KMS-11 (cell line): Measurements from ENCODE around the gene RPS6KA2.

Experiments
- H2AFZ ChIP-seq: fragments of 200-600 bp; sonication (generic); 2 replicates; pipeline ENCODE4 v1.6.1; 2016; ENCODE audit warnings: antibody characterized with exemption, mixed run types, low read depth
- H3K27ac ChIP-seq: fragments of 200-600 bp; sonication (generic); 2 replicates; pipeline ENCODE4 v1.6.1; 2016; ENCODE audit warnings: mild to moderate bottlenecking, mixed run types
- H3K27me3 ChIP-seq: fragments of 200-600 bp; sonication (generic); 2 replicates; pipeline ENCODE4 v1.6.1; 2017; ENCODE audit warnings: mild to moderate bottlenecking, low read depth, mixed run types, moderate library complexity; ENCODE audit not compliant: insufficient read depth
- H3K36me3 ChIP-seq: fragments of 200-600 bp; sonication (generic); 2 replicates; pipeline ENCODE4 v1.6.1; 2017; ENCODE audit warnings: mild to moderate bottlenecking, mixed run types; ENCODE audit not compliant: insufficient read depth
- H3K4me1 ChIP-seq: fragments of 200-600 bp; sonication (generic); 2 replicates; pipeline ENCODE4 v1.6.1; 2016; ENCODE audit warnings: mild to moderate bottlenecking, low read depth, mixed run types; ENCODE audit not compliant: poor library complexity, severe bottlenecking
- H3K4me2 ChIP-seq: fragments of 200-600 bp; sonication (generic); 2 replicates; pipeline ENCODE4 v1.7.0; 2016; ENCODE audit warnings: mild to moderate bottlenecking, mixed run types
- H3K4me3 ChIP-seq: fragments of 200-600 bp; sonication (generic); IDR thresholded peaks from 2 replicates; pipeline ENCODE4 v1.6.1; 2017; ENCODE audit warnings: low read depth, low read length, mixed read lengths; ENCODE audit not compliant: insufficient read depth
- H3K79me2 ChIP-seq: fragments of 200-600 bp; sonication (generic); 2 replicates; pipeline ENCODE4 v1.6.1; 2016; ENCODE audit warnings: low read depth, mixed run types; ENCODE audit not compliant: insufficient read depth
- H3K9ac ChIP-seq: fragments of 200-600 bp; sonication (generic); 2 replicates; pipeline ENCODE4 v1.6.1; 2016; ENCODE audit warnings: mild to moderate bottlenecking, mixed run types
- H4K20me1 ChIP-seq: fragments of 200-600 bp; sonication (generic); 2 replicates; pipeline ENCODE4 v1.6.1; 2016; ENCODE audit warnings: mild to moderate bottlenecking, mixed run types; ENCODE audit not compliant: insufficient read depth
- TF ChIP-seq, protein P1 (sequence below): fragments of 200-600 bp; sonication (generic); conservative IDR thresholded peaks from 2 replicates; pipeline ENCODE4 v1.6.1; 2017; ENCODE audit warnings: low read depth, mild to moderate bottlenecking, antibody characterized with exemption, low read length, moderate library complexity, mixed read lengths

RPS6KA2 gene

DNA sequence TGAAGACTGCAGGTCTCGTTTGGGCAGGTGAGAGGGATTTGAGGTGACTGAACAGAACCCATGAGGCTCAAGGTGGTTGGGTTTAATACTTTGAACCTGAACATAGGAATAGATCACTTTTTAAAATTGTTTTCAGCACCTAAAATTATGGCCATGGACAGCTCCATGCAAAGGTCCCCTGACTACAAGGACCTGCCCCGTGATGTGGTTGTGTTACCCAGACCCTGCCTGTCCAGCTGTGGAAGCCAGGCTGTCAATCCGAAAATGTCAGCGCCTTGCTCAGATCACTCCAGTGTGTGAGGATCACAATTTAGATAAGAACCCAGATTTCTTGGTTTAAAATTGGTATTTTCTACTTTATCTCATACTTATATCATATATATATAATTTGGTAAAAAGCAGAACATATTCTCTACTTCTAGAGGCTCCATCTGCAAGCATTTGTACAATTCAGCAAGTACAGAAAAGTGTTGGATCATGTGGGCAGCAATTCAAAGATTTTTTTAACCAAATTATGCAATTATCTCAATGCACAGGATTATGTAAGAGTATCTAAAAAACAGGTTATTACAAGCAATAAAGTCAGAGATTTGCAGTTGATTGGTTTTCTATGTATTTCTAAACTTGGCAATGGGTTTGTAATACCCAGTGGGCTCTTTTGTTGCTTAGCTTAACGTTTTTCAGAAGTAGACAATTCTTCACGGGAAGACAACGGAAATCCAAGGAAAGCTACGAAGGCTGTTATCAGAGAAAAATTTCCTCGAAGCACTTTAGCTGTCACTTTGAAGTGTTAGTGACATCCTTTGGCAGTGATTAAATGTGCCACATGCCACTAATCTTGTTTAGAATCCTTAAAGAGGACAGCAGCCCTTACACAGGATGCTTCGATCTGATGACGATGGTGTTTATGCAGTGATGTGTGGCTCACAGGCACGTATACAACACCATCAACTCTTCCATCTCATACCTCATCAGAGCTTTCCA lies 24.1 kb upstream of the RPS6KA2 start:
- H4K20me1 ChIP-seq: no peaks in the 10 kb centered on the region
- H3K27ac ChIP-seq: no peak overlapping the region
- H3K9ac ChIP-seq: no peak overlapping the region
- H3K4me1 ChIP-seq: no peaks in the 10 kb centered on the region
- no peak overlapping the region for H3K4me3 ChIP-seq
- H2AFZ ChIP-seq: no peak overlapping the region
- H3K4me2 ChIP-seq: no peak overlapping the region
- TF ChIP-seq, protein P1, sequence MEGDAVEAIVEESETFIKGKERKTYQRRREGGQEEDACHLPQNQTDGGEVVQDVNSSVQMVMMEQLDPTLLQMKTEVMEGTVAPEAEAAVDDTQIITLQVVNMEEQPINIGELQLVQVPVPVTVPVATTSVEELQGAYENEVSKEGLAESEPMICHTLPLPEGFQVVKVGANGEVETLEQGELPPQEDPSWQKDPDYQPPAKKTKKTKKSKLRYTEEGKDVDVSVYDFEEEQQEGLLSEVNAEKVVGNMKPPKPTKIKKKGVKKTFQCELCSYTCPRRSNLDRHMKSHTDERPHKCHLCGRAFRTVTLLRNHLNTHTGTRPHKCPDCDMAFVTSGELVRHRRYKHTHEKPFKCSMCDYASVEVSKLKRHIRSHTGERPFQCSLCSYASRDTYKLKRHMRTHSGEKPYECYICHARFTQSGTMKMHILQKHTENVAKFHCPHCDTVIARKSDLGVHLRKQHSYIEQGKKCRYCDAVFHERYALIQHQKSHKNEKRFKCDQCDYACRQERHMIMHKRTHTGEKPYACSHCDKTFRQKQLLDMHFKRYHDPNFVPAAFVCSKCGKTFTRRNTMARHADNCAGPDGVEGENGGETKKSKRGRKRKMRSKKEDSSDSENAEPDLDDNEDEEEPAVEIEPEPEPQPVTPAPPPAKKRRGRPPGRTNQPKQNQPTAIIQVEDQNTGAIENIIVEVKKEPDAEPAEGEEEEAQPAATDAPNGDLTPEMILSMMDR: no peak
- no peaks in the 10 kb centered on the region for H3K27me3 ChIP-seq
- H3K36me3 ChIP-seq: no peaks in the 10 kb centered on the region
- H3K79me2 ChIP-seq: no peaks in the 10 kb centered on the region

DNA sequence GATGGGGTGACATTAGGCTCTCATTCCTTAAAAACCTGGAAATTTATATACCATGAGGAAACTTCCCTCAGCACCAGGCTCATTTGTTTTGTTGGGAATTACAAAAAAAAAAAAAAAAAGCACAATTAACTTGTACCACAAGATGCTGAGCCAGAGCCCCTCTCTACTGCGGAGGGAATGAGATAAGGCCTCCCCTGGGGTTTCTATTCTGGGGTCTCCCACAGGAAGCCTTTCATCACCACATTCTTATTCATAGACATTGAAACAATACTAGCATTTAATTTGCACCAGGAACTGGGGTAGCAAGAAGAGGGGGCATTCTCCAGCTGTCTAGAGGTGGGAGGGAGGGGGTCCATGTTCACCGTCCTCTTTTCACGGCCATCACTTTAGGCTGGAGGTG lies 23.0 kb upstream of the RPS6KA2 start:
- Histone ChIP-seq H3K79me2 (no peaks in the 10 kb centered on the region), H3K4me1 (no peaks in the 10 kb centered on the region), H3K27ac (no peak overlapping the region), H3K4me3 (no peak overlapping the region), H3K9ac (no peak overlapping the region), H3K4me2 (no peak overlapping the region), H4K20me1 (no peaks in the 10 kb centered on the region), H3K27me3 (no peaks in the 10 kb centered on the region), H3K36me3 (no peaks in the 10 kb centered on the region), H2AFZ (no peak overlapping the region)
- TF ChIP-seq, protein P1: no peak

DNA sequence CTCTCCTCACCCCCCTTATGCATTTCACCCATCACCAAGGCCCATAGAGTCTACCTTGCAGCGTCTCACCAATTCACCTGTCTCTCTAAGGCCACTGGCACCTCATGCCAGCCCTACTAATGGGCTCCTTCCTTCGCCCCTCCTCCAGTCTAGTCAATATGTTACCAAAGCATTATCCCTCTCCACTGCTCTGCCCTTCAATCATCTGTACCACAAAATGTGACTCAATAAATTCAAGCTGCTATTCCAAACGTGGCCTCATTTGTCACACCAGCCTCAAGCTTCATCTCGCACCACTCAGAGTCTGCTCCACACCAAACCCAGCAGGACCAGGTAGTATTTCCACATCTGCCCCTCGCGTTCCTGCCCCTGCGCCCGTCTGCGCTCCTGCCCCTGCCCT lies 21.8 kb upstream of the RPS6KA2 start:
- H3K27me3 ChIP-seq: no peaks in the 10 kb centered on the region
- no peak overlapping the region for H3K4me3 ChIP-seq
- no peak overlapping the region for H3K4me2 ChIP-seq
- TF ChIP-seq, protein P1: no peak
- H3K36me3 ChIP-seq: no peaks in the 10 kb centered on the region
- H3K27ac ChIP-seq: no peak overlapping the region
- H4K20me1 ChIP-seq: no peaks in the 10 kb centered on the region
- no peaks in the 10 kb centered on the region for H3K79me2 ChIP-seq
- no peak overlapping the region for H2AFZ ChIP-seq
- no peaks in the 10 kb centered on the region for H3K4me1 ChIP-seq
- H3K9ac ChIP-seq: no peak overlapping the region

DNA sequence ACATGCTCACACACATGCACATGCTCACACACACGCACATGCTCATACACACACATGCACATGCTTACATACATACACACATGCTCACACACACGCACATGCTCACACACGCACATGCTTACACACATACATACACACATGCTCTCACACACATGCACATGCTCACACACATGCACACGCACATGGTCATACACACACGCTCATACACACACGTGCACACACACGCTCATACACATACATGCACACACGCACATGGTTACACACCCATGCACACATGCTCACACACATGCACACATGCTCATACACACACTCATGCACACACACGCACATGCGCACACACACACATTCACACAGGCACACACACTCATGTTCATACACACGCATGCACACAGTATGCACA lies 20.8 kb upstream of the RPS6KA2 start:
- TF ChIP-seq, protein P1: no peak
- no peaks in the 10 kb centered on the region for H3K4me1 ChIP-seq
- H3K79me2 ChIP-seq: no peaks in the 10 kb centered on the region
- no peak overlapping the region for H2AFZ ChIP-seq
- no peaks in the 10 kb centered on the region for H4K20me1 ChIP-seq
- no peak overlapping the region for H3K4me3 ChIP-seq
- H3K9ac ChIP-seq: no peak overlapping the region
- H3K36me3 ChIP-seq: no peaks in the 10 kb centered on the region
- H3K27ac ChIP-seq: no peak overlapping the region
- no peaks in the 10 kb centered on the region for H3K27me3 ChIP-seq
- no peak overlapping the region for H3K4me2 ChIP-seq
